Adrenal gland (tissue), 12 donors: ENCODE data around the gene FAM221B. TPM values are rescaled to one million over a fixed set of nuclear protein-coding genes. Genes with fewer than 3 reads are reported as not detected.
A peak's percentile ranks its signal among the peaks of the same experiment; 100 is the strongest.

Experiments
- DNase-seq, 7 donors: peaks; one replicate each; pipeline ENCODE4 v3.0.0-alpha.2; 2019 to 2020
- H3K27ac ChIP-seq, 5 donors: fragments of 200-600 bp; sonication (generic) in 4 of 5; 1 replicate in 3 of 5; 2 replicates in 2 of 5; pipeline versions ENCODE4 v1.5.1 to v1.8.0; 2016 to 2020; ENCODE audit warnings: mild to moderate bottlenecking in 1 of 5
- H3K27me3 ChIP-seq: fragments of 200-600 bp; 2 replicates; pipeline ENCODE4 v1.8.0; 2021
- H3K36me3 ChIP-seq, 2 donors: fragments of 200-600 bp; replicated peaks in 1 of 2; 1 replicate in 1 of 2; 2 replicates in 1 of 2; pipeline versions ENCODE4 v1.5.1 to v1.8.0; 2018 to 2022
- H3K4me1 ChIP-seq, 2 donors: fragments of 200-600 bp; replicated peaks in 1 of 2; 1 replicate in 1 of 2; 2 replicates in 1 of 2; pipeline versions ENCODE4 v1.5.1 to v1.8.0; 2018 to 2021
- H3K4me3 ChIP-seq, 4 donors: fragments of 200-600 bp; sonication (generic) in 3 of 4; one replicate each; pipeline ENCODE4 v1.5.1; 2016 to 2018
- H3K9me3 ChIP-seq, 3 donors: fragments of 200-600 bp; sonication (generic) in 1 of 3; replicated peaks in 1 of 3; 1 replicate in 2 of 3; 2 replicates in 1 of 3; pipeline versions ENCODE4 v1.5.1 to v1.8.0; 2016 to 2021
- POLR2A ChIP-seq, 2 donors: fragments of 450-650 bp; IDR thresholded peaks; one replicate each; pipeline ENCODE4 v1.6.1; 2017; ENCODE audit warnings: antibody characterized with exemption in 2 of 2, mild to moderate bottlenecking in 2 of 2, moderate library complexity in 1 of 2
- WGBS, 4 donors: extraction: QIAGEN DNeasy Blood & Tissue Kit in 2 of 4; methylation state at CpG; one replicate each; pipeline versions ENCODE4 v1.1.5 to v1.1.7; 2013 to 2017; 5-methylcytosine and 5-hydroxymethylcytosine counted together
- intact Hi-C, 2 donors: fragments of 100-400 bp; cut with DNase I; formaldehyde crosslinking; loops; one replicate each; pipeline versions ENCODE4 v1.14.1 to v1.15.0; 2022 to 2023
- polyA plus RNA-seq, 3 donors: library from polyadenylated mRNA; stranded (reverse); fragments of 200-250 nt in 2 of 3; fragments of 350-450 nt in 1 of 3; fragmentation: Illumina TruSeq in 1 of 3; extraction: RNeasy Lipid Tissue Mini Kit (QIAGEN cat#74804) in 1 of 3; gene quantifications; one replicate each; pipeline ENCODE4 v1.2.3, GENCODE V29; 2013 to 2014
- total RNA-seq, 9 donors: library from RNA; depleted of rRNA in 4 of 9; stranded (reverse); fragments of >200 nt in 4 of 9; fragments of 120-200 nt in 1 of 9; fragmentation: NEBNext Ultra II Directional in 1 of 9; extraction: Animal tissue kit (Norgen Biotek cat#: 25700) in 1 of 9; gene quantifications; one replicate each; pipeline versions ENCODE4 v1.1.0 to v1.2.4, GENCODE V29; 2013 to 2023
- TF ChIP-seq, protein P1 (sequence below), 6 experiments: fragments of 450-650 bp in 4 of 6; fragments of 200-600 bp in 2 of 6; sonication (generic) in 1 of 6; IDR thresholded peaks; 1 replicate in 5 of 6; 2 replicates in 1 of 6; pipeline versions ENCODE4 v1.5.1 to v1.8.0; 2016 to 2021; ENCODE audit warnings: antibody characterized with exemption in 6 of 6, mild to moderate bottlenecking in 2 of 6, moderate library complexity in 1 of 6
- donor health status: healthy with polysubstance abuse.
- donor health status: Bipolar disorder and iron deficiency.
- donor health status: DM: yes; HTN: yes; CAD: no.
- donor health status: DM: no; HTN: no; CAD: no.
- donor health status: DM: no; HTN: no; CAD: no.
- donor health status: DM: yes; HTN: yes; CAD: no.

Gene FAM221B
- total and polyA plus RNA-seq, 12 donors: 0.07 to 0.22 (median 0.16) TPM; not detected in 9

- Histone ChIP-seq H3K9me3 (no peaks in the 10 kb centered on the region), H3K27me3 (peaks cover 8% of the 10 kb centered on the region), H3K36me3 (no peaks in the 10 kb centered on the region), H3K4me3 (no peak overlapping the region), H3K27ac (no peak overlapping the region), H3K4me1 (no peaks in the 10 kb centered on the region)
- TF ChIP-seq, protein P1, sequence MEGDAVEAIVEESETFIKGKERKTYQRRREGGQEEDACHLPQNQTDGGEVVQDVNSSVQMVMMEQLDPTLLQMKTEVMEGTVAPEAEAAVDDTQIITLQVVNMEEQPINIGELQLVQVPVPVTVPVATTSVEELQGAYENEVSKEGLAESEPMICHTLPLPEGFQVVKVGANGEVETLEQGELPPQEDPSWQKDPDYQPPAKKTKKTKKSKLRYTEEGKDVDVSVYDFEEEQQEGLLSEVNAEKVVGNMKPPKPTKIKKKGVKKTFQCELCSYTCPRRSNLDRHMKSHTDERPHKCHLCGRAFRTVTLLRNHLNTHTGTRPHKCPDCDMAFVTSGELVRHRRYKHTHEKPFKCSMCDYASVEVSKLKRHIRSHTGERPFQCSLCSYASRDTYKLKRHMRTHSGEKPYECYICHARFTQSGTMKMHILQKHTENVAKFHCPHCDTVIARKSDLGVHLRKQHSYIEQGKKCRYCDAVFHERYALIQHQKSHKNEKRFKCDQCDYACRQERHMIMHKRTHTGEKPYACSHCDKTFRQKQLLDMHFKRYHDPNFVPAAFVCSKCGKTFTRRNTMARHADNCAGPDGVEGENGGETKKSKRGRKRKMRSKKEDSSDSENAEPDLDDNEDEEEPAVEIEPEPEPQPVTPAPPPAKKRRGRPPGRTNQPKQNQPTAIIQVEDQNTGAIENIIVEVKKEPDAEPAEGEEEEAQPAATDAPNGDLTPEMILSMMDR (IDR thresholded peaks at IDR 0.05): no peak
- no peak for TF ChIP-seq POLR2A (IDR thresholded peaks at IDR 0.05)
- intact Hi-C loops: no loop called here
- 60 to 76% (median 67%) methylated on average over 1 to 8 of the region's 8 CpGs for WGBS, 4 donors
- peak in 2 of 7 donors; percentile 17 to 45 for DNase-seq
These were observed 35.1 kb upstream of the FAM221B start for GRCh38 chr9:35863583-35863982.

- 80 to 94% (median 88%) methylated on average over 4 of the region's 4 CpGs for WGBS, 4 donors
- H3K27me3 ChIP-seq: peaks cover 8% of the 10 kb centered on the region
- TF ChIP-seq, protein P1 (IDR thresholded peaks at IDR 0.05): no peak
- no peak for TF ChIP-seq POLR2A (IDR thresholded peaks at IDR 0.05)
- H3K27ac ChIP-seq: no peak overlapping the region
- no peaks in the 10 kb centered on the region for H3K4me1 ChIP-seq
- H3K4me3 ChIP-seq: no peak overlapping the region
- DNase-seq: peak in 1 of 7 donors; percentile 39
- intact Hi-C loops: no loop called here
- no peaks in the 10 kb centered on the region for H3K36me3 ChIP-seq
- no peaks in the 10 kb centered on the region for H3K9me3 ChIP-seq
These were observed 33.8 kb upstream of the FAM221B start for GRCh38 chr9:35862328-35862727.

DNA sequence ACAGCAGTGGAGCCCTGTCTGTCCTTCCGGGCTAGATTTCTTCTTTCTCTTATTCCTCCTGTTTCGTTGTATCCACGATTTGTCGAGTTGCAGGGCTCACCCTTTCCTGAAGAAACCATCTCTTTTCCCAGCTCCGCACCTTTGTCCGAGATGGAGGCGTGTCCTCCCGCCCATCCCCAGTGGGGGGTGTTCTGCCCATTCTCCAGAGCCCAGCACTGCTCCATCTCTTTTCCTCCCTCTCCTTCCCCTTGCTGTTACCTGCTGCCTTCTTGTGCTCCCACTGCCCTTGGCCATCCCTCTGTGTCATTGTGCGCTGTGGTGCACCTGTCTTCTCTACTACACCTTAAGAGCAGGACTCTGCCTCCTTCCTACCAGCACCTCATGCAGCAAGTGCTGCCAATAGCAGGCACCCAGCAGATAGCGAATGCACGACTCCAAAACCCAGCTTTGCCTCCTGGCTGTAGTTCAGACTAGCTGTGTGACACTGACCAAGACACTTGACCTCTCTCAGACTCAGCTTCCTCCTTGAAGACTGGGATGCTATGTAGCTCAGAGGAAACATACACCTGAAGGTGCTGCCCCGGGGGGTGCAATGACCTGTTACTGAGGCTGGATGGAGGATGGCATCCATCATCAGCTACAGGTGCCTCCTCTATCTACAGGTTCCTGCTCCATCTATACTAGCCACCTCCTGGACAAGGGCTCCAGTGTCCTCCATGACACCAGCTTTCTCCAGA is 32.8 kb upstream of the FAM221B start:
- no peak overlapping the region for H3K27ac ChIP-seq
- no peaks in the 10 kb centered on the region for H3K36me3 ChIP-seq
- intact Hi-C loops: no loop called here
- TF ChIP-seq POLR2A (IDR thresholded peaks at IDR 0.05): no peak
- TF ChIP-seq, protein P1 (IDR thresholded peaks at IDR 0.05): no peak
- H3K9me3 ChIP-seq: no peaks in the 10 kb centered on the region
- peaks cover 8% of the 10 kb centered on the region for H3K27me3 ChIP-seq
- H3K4me3 ChIP-seq: no peak overlapping the region
- DNase-seq: peak in 2 of 7 donors; percentile 16 to 45
- WGBS, 4 donors: 61 to 70% (median 65%) methylated on average over 12 of the region's 12 CpGs
- H3K4me1 ChIP-seq: no peaks in the 10 kb centered on the region

DNA sequence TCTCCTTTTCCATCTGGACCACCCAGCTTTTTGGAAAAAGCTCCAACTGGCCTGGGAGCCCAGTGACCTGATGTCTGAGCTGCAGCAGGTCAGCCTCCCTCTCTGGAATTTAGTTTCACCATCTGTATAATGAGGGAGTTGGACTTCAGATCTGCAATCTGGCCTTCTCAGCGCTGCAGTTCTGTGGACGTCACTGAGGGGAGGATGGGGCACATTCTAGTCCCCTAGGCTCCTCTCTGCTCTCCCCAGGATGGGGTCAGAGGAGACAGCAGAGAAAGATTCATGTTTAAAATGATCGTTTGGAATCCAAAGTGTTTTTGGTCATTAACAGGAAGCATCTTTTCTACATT is 31.4 kb upstream of the FAM221B start:
- H3K36me3 ChIP-seq: no peaks in the 10 kb centered on the region
- H3K9me3 ChIP-seq: no peaks in the 10 kb centered on the region
- H3K27ac ChIP-seq: no peak overlapping the region
- H3K4me1 ChIP-seq: no peaks in the 10 kb centered on the region
- TF ChIP-seq, protein P1 (IDR thresholded peaks at IDR 0.05): no peak
- DNase-seq: peak in 2 of 7 donors; percentile 20 to 44
- intact Hi-C loops: no loop called here
- H3K27me3 ChIP-seq: peaks cover 4% of the 10 kb centered on the region
- WGBS, 4 donors: 35 to 49% (median 39%) methylated on average over 3 of the region's 3 CpGs
- H3K4me3 ChIP-seq: no peak overlapping the region
